GM18502 (cell line): ENCODE measurements around the gene OR2D2.
"Not testable (repeated sequence)": the region's sequence is repeated elsewhere in the genome, so short reads cannot be mapped to it uniquely, and the experiment has no call there.

Experiments used
- ATAC-seq: cut with Tn5 transposase; IDR thresholded peaks from one replicate; pipeline ENCODE4 v1.9.1; 2021; ENCODE audit warnings: mild to moderate bottlenecking; ENCODE audit not compliant: unreplicated experiment, poor library complexity

OR2D2 gene

DNA sequence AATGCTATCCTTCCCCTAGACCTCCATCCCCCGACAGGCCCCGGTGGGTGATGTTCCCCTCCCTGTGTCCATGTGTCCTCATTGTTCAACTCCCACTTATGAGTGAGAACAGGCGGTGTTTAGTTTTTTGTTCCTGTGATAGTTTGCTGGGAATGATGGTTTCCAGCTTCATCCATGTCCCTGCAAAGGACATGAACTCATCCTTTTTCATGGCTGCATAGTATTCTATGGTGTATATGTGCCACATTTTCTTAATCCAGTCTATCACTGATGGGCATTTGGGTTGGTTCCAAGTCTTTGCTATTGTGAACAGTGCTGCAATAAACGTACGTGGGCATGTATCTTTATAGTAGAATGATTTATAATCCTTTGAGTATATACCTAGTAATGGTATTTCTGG is 4.6 kb downstream of the OR2D2 start:
- not testable (repeated sequence) for ATAC-seq

DNA sequence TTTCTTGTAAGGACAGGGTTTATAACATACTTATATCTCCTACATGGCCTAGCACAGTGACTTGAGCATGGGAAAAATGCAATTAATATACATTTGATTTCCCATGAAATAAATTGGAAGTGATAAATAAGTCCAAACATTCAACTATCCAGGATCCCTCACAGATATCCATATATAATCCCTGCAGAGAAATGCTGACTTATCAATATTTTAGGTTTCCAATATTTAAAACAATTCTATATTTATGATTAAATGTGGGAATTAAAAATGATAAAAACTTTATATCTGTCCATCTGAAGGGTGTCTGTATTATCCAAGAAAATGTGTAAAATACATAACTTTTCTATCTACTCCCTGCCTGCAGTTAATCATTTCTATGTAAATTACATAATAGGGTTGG is 9.5 kb downstream of the OR2D2 start:
- ATAC-seq: no peak

DNA sequence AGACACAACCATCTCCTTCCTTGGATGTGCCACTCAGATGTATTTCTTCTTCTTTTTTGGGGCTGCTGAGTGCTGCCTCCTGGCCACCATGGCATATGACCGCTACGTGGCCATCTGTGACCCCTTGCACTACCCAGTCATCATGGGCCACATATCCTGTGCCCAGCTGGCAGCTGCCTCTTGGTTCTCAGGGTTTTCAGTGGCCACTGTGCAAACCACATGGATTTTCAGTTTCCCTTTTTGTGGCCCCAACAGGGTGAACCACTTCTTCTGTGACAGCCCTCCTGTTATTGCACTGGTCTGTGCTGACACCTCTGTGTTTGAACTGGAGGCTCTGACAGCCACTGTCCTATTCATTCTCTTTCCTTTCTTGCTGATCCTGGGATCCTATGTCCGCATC is 15.4 kb downstream of the OR2D2 start:
- no peak for ATAC-seq

DNA sequence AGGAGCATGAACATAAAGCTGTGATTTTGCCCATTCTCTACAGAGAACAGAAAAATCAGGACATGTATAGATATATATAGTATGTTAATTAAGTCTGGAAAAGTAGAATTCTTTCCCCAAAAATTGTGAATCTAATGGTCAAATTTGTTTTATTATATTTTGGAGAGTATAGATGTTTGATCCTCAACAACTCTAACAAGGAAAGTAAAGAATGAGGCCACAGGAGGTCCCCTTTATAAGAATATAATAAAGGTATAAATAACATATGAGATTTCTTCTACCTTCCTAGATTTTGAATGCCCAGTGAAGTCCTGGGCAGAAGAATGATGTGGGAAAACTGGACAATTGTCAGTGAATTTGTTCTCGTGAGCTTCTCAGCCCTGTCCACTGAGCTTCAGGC is 16.0 kb downstream of the OR2D2 start, which contains the start of gene OR10A4:
OR10A4 (plus strand) TSS at position 301 of the 400 bp plus-strand sequence; CDS start at position 324, 23 bp downstream.
- no peak for ATAC-seq

DNA sequence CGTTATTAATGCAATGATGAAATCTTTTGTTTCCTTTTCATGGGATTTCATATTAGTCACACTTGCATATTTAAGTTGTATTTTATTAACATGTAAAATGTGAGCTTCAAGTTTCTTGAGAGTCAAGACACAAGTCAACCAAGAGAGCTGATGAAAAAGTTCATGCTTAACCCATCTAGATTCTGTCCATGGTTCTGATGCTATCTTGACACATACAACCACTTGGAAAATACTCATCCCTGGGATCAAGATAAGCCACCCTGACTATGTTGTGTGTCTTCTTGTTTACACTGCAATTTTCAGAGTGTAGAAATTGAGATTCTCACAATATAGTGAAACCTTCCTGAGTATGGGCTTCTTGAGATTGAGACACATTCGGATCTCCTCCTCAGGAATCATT is 16.5 kb downstream of the OR2D2 start:
- ATAC-seq: no peak

DNA sequence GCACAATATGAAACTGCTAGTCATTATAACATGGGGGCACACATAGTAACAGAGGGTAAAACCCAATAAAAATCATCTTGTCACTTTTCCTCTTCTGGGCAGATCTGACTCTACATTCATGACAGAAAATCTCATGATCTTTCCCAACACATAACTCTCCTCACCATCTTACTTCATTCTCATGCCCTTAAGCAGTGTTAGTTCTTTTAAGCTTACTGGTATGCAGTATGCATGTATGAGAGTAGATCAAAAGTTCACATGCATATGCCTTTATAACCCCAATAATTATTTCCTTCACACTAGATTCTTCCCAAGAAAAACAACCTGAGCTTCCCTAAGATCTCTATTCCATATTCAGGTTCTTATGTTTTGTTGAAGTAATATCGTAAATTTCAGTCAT is 21.0 kb downstream of the OR2D2 start:
- ATAC-seq: no peak

DNA sequence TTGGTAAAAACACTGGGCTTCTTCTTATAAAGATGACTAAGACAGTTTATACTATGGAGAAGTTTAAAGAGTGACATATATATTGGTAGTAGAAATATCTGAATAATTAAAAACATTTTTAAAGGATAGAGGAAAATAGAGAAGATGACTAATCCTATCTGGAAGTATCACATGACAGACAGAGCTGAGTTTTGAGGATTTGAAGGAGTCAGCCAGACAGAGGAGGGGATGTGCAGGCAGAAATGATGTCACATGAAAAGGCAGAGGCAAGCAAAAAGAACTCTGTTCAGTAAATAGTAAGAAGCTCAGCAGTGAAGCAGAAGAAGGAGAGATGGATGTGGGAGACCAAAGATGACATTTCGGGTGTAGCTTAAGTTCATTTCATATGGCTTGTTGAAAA is 27.9 kb downstream of the OR2D2 start:
- ATAC-seq: no peak

DNA sequence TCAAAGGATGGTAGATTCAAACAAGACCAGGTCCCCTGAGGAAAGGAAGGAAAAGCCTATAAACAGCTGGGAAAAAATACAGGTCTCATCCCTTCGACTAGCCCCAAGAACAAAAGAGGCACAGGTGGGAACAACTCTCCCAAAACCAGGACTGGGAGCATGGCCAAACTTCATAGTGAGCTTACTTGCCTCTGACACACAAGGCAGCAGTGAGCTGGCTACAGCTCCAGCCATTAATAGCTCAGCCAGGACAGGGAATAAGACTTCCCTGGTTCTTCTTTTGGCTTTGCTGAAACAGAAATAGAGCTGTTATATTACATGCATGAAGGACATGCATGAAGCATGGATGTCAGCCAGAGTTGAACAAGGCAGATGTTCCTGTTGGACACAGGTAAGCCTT is 29.3 kb downstream of the OR2D2 start, which contains the start of gene OR10A2:
OR10A2 (plus strand) TSS at position 97 of the 400 bp plus-strand sequence. CDS start 6,698 bp downstream, outside the sequence.
- no peak for ATAC-seq

DNA sequence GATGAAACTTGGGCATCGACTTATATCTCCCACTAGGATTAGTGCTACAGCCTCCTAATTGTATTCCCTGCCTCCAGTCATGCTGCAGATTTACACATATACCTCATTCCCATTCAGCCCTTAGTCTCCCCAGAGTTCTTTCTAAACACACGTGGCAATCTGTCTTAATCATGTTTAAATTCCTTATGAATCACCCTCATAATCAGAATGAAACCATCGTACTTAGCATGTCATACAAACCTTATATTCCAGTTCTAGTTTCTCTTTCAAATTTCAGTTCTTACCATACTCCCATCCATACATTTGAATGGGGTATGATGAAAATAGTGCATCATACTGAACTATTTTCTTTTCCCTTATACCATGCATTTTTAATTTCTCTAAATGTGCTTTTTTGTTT is 35.4 kb downstream of the OR2D2 start:
- peak; percentile 81 for ATAC-seq

DNA sequence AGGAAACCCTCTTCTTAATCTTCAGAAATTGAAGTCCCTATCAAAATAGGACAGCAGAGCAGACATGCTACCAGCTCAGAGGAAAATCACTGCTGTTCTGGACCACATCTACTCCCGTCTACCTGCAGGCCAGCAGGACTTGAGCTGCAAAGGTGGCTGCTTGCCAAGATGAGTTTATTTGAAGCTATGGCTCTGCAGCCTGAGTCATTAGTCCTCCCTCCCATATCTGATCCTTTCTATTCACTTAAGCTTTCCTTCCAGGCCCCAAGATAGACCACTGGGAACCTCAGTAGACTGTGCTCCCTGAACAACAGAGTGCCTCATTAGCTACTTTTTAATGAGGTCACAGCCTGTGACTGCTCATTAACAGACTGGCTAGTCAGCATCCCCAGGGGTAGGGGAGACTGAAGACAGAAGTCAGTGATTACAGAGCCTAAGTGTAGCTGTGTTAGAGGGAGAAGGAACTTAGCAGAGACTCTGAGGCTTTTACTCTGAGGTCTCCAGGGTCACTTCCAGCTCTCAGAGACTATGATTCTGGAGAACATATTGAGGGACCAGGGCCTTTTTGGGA is 36.2 kb downstream of the OR2D2 start:
- no peak for ATAC-seq

DNA sequence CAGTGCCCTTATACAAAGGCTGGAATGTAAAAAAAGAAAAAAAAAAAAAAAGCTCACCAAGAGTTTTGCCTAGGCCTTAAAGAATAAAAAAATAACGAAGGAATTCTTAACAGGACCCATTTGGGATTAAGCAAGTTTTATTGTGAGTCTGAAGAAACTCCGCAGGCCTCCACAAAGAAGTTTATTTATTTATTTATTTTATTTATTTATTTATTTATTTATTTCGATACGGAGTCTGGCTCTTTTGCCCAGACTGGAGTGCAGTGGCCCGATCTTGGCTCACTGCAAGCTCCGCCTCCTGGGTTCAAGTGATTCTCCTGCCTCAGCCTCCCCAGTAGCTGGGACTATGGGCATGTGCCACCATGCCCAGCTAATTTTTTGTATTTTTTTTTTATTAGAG is 37.5 kb downstream of the OR2D2 start:
- ATAC-seq: not testable (repeated sequence)

DNA sequence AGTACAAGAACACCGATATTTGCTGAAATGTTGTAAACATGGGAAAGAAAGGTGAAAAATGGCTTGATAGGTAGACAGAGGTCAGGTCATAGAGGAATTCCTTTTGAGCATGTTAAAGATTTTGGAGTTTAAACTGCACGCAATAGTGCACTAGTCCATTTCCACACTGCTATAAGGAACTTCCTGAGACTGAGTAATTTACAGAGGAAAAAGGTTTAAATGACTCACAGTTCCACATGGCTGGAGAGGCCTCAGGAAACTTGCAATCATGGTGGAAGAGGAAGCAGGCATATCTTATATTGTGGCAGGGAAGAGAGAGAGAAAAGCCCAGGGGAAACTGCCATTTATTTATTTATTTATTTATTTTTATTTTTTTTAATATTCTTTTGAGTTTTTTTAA is 41.8 kb downstream of the OR2D2 start:
- ATAC-seq: no peak

DNA sequence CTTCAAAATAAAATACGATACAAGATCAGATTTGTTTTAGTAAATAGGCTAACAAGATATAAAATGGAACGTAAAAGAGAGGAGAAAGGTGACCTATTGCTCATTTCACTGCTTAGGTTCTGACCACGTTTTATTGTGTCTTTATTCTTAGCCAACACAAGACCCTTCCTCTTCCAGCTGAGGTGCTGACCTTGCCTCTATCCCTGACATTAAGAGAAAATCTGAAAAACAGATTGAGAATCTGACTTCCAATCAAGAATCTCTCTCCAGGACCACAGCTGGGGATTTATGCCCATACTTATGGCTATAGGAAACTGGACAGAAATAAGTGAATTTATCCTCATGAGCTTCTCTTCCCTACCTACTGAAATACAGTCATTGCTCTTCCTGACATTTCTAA is 46.9 kb downstream of the OR2D2 start, which contains the start of gene OR10A5:
OR10A5 (plus strand) TSS at position 301 of the 400 bp plus-strand sequence; CDS start at position 301, 0 bp downstream.
- no peak for ATAC-seq

DNA sequence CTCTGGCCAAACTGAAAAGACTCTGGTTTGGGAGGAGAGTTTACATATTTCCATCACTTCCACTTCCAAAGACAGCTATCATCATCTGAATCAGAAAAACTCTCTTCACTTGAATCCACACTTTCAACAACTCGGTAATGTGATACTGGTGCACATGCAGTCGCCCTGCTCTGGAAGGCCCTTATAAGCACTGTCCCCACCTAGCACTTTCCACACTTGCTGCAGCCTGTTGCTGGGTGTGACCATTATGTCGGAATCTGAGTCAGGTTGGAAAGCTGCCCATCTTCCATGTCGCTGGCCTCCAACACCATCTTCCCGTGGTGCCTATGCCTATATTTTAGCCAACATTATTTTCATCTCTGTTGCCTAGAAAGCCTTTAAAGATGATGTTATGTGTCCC is 47.9 kb downstream of the OR2D2 start:
- ATAC-seq: no peak

DNA sequence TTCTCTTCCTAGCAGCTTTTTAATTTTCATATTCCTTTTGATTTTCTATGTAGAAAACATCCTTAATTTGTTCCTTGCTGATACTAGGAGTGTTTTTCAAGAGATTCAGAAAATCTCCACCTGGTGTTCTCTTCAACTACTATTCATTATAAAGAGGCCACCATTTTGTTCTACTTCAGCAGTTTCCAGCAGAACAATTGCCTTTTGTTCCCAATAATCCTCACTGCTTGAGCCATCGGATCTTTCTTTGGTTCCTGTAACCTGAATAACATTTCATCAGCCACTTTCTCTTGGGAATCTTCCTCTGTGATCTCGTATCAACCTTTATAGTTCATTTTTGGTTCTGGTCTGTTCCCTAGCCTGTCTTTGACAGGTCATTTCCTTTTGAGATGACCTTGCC is 48.6 kb downstream of the OR2D2 start:
- ATAC-seq: no peak

DNA sequence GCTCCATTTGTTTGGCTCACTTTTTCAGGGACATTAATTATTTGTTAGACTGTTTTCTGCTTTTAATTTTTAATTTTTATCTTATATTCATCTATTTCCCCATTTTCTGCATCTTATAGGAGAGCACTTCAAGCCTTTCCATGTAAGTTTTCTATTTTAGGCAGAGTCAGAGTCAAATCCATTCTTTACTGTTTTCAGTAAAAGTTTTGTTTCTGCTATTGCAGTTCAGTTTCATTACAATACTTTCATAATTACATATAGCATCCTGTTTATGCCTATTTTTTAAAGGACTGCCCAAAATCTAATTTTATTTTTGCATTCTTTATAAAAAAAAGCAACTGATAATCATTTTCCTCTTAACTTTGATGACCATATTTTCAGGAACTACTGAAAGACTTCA is 50.6 kb downstream of the OR2D2 start:
- ATAC-seq: peak; percentile 44
